NT2/D1 (cell line): ENCODE data around the gene CLCN4.

ENCODE experiments used
- SUZ12 ChIP-seq: IDR thresholded peaks from 2 replicates; pipeline ENCODE4 v1.6.1; 2011; ENCODE audit not compliant: insufficient read length, insufficient read depth; ENCODE audit errors: extremely low read depth
- YY1 ChIP-seq: IDR thresholded peaks from 2 replicates; pipeline ENCODE4 v1.6.1; 2011; ENCODE audit not compliant: insufficient read length, insufficient read depth
- ZNF274 ChIP-seq: IDR thresholded peaks from 2 replicates; pipeline ENCODE4 v1.6.1; 2011; ENCODE audit warnings: mild to moderate bottlenecking, low read depth, low read length

- TF ChIP-seq ZNF274, result no peak
- no peak for TF ChIP-seq YY1
- no peak for TF ChIP-seq SUZ12
These were observed 46.8 kb downstream of the CLCN4 start for GRCh38 chrX:10203617-10204016.
